ENCODE data around the gene ITPKA. TPM values are rescaled to one million over a fixed set of nuclear protein-coding genes. Genes with fewer than 3 reads are reported as not detected.

The ITPKA gene
- total RNA-seq, 3 donors from 2014 or later, result 0.15 TPM; not detected in 2

DNA sequence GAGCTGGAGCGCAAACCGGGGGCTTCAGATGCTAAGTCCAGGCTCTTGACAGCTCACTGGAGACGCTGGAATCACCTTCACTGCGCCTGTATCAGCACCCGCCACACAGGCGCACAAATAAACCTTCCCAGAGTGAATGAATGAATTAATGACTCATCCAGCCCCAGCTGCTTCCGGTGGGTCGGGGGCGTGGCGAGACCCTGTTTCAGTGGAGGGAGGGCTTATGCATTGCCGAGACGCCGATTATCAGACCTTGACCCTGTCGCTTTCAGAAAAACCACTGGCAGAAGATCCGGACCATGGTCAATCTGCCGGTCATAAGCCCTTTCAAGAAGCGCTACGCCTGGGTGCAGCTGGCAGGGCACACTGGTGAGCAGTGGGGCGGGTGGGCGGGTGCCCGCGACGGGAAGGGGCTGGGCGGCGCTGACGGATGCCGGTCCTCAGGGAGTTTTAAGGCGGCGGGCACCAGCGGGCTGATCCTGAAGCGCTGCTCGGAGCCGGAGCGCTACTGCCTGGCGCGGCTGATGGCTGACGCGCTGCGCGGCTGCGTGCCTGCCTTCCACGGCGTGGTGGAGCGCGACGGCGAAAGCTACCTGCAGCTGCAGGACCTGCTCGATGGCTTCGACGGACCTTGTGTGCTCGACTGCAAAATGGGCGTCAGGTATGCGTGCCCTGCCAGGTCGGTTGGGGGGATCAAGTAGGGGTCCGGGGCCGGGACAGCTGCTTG is 7.7 kb downstream of the ITPKA start:
- peaks cover 14 to 42% of the 10 kb centered on the region in 2 donors for H3K27me3 ChIP-seq
- intact Hi-C loops (cut with DNase I; ENCODE audit: low total_unique reads), result no loop called here
- no peak overlapping the region for H3K27ac ChIP-seq
- no peak for DNase-seq (ENCODE audit: low spot score in 2 of 2)
- H3K4me3 ChIP-seq, result peak overlapping the region in 2 of 3 donors; percentile 36 to 58
- TF ChIP-seq POLR2AphosphoS5 (IDR thresholded peaks at IDR 0.05) (no peak), POLR2A (IDR thresholded peaks at IDR 0.05) (no peak)
- TF ChIP-seq, protein P1, sequence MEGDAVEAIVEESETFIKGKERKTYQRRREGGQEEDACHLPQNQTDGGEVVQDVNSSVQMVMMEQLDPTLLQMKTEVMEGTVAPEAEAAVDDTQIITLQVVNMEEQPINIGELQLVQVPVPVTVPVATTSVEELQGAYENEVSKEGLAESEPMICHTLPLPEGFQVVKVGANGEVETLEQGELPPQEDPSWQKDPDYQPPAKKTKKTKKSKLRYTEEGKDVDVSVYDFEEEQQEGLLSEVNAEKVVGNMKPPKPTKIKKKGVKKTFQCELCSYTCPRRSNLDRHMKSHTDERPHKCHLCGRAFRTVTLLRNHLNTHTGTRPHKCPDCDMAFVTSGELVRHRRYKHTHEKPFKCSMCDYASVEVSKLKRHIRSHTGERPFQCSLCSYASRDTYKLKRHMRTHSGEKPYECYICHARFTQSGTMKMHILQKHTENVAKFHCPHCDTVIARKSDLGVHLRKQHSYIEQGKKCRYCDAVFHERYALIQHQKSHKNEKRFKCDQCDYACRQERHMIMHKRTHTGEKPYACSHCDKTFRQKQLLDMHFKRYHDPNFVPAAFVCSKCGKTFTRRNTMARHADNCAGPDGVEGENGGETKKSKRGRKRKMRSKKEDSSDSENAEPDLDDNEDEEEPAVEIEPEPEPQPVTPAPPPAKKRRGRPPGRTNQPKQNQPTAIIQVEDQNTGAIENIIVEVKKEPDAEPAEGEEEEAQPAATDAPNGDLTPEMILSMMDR (IDR thresholded peaks at IDR 0.05), result no peak
- H3K9me3 ChIP-seq, result no peaks in the 10 kb centered on the region
- peaks cover 6 to 12% of the 10 kb centered on the region in 2 donors for H3K4me1 ChIP-seq
- H3K36me3 ChIP-seq, result no peaks in the 10 kb centered on the region

DNA sequence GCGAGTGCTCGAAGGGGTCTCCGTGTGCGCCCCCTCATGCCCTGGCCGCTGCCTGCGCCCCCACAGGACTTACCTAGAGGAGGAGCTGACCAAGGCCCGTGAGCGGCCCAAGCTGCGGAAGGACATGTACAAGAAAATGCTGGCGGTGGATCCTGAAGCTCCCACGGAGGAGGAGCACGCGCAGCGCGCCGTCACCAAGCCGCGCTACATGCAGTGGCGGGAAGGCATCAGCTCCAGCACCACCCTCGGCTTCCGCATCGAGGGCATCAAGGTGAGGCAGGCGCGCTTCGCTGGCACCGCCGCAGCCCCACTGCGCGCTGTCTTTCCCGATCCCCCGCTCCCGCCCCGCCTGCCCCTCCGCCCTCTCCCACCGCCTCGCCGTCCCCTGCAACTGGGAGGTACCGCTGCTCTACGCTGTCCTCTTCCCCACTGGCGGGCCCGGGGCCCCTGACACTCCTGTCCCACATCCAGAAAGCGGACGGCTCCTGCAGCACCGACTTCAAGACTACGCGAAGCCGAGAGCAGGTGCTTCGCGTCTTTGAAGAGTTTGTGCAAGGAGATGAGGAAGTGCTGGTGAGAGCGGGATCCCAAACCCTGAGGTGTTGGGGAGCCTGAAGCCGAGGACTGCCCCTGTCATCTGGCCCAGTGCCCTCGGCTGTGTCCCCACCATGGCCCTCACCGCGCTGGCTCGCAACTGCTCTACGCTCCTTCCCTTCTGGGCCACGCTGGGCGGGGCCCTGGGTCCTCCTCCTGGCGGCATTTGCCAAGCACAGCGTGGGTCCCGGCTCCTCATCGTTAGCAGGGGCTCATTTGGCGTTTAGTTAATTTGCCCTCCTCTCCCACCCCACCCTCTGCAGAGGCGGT is 8.5 kb downstream of the ITPKA start:
- peaks cover 14 to 42% of the 10 kb centered on the region in 2 donors for H3K27me3 ChIP-seq
- TF ChIP-seq, protein P1 (IDR thresholded peaks at IDR 0.05), result no peak
- TF ChIP-seq POLR2AphosphoS5 (IDR thresholded peaks at IDR 0.05) (no peak), POLR2A (IDR thresholded peaks at IDR 0.05) (no peak)
- H3K9me3 ChIP-seq, result no peaks in the 10 kb centered on the region
- no peak for DNase-seq (ENCODE audit: low spot score in 2 of 2)
- peak overlapping the region in 2 of 3 donors; percentile 36 to 58 for H3K4me3 ChIP-seq
- intact Hi-C loops (cut with DNase I; ENCODE audit: low total_unique reads), result no loop called here
- no peaks in the 10 kb centered on the region for H3K36me3 ChIP-seq
- peaks cover 6 to 12% of the 10 kb centered on the region in 2 donors for H3K4me1 ChIP-seq
- H3K27ac ChIP-seq, result no peak overlapping the region

DNA sequence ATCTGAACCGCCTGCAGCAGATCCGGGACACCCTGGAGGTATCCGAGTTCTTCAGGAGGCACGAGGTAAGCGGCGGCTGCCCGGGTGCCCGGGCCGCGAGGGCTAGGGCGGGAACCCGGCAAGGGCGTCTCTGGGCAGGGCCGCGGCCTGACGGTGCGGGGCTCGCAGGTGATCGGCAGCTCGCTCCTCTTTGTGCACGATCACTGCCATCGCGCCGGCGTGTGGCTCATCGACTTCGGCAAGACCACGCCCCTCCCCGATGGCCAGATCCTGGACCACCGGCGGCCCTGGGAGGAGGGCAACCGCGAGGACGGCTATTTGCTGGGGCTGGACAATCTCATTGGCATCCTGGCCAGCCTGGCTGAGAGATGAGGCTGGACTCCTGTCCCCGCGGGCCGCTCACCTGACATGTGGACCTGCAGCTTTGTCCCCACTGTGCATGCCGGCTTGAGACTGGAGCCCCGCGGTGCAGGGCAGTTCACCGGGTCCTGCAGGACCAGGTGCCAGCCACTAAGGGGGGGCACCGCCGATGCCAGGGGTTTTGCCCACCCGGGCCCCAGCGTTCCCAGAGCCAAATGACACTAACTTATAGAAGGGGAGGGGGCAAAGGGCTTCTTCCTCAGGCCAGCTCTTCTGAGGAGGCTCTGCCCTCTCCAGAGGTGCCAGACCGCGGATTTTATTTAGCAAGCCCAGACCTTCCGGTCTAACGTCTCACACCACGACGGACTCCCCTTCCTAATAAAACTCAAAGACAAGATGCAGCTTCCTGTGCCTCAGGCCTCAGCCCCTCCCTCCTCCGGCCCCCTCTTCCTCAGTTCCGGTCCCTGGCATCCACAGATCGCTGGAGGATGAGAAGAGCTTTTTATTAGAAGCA is 9.4 kb downstream of the ITPKA start:
- intact Hi-C loops (cut with DNase I; ENCODE audit: low total_unique reads), result no loop called here
- no peak overlapping the region for H3K27ac ChIP-seq
- H3K4me3 ChIP-seq, result peak overlapping the region in 2 of 3 donors; percentile 36 to 58
- no peak for DNase-seq (ENCODE audit: low spot score in 2 of 2)
- H3K27me3 ChIP-seq, result peaks cover 14 to 42% of the 10 kb centered on the region in 2 donors
- H3K9me3 ChIP-seq, result no peaks in the 10 kb centered on the region
- H3K36me3 ChIP-seq, result no peaks in the 10 kb centered on the region
- TF ChIP-seq, protein P1 (IDR thresholded peaks at IDR 0.05), result no peak
- TF ChIP-seq POLR2AphosphoS5 (IDR thresholded peaks at IDR 0.05) (no peak), POLR2A (IDR thresholded peaks at IDR 0.05) (no peak)
- H3K4me1 ChIP-seq, result peaks cover 6 to 12% of the 10 kb centered on the region in 2 donors

DNA sequence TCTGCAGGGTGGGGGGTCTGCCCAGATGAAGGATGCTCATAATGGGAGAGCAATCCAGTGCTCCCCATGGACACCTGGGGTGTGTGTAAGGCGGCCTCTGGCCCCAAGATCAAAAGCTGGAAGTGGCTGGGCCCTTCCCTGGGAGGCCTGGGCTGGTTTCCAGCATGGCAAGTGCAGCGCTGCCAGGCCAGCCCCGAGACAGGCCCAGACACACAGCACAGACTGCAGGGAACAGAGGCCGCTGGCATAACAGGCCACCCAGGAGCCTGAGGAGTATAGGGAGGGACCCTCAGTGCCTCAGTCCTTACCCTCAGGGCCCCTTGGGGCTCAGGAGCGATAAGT is 10.0 kb downstream of the ITPKA start:
- Histone ChIP-seq H3K9me3 (no peaks in the 10 kb centered on the region), H3K36me3 (no peaks in the 10 kb centered on the region), H3K27ac (no peak overlapping the region), H3K4me3 (no peak overlapping the region), H3K4me1 (peaks cover 6 to 12% of the 10 kb centered on the region in 2 donors), H3K27me3 (peaks cover 14 to 42% of the 10 kb centered on the region in 2 donors)
- intact Hi-C loops (cut with DNase I; ENCODE audit: low total_unique reads), result no loop called here
- no peak for DNase-seq (ENCODE audit: low spot score in 2 of 2)
- TF ChIP-seq POLR2AphosphoS5 (IDR thresholded peaks at IDR 0.05), result no peak
- TF ChIP-seq, protein P1 (IDR thresholded peaks at IDR 0.05), result no peak
- no peak for TF ChIP-seq POLR2A (IDR thresholded peaks at IDR 0.05)

All from breast epithelium (tissue), 4 donors.